ENCODE measurements around the gene CEP192.
"Not testable (repeated sequence)": the region's sequence is repeated elsewhere in the genome, so short reads cannot be mapped to it uniquely, and the experiment has no call there.

Gene CEP192

DNA sequence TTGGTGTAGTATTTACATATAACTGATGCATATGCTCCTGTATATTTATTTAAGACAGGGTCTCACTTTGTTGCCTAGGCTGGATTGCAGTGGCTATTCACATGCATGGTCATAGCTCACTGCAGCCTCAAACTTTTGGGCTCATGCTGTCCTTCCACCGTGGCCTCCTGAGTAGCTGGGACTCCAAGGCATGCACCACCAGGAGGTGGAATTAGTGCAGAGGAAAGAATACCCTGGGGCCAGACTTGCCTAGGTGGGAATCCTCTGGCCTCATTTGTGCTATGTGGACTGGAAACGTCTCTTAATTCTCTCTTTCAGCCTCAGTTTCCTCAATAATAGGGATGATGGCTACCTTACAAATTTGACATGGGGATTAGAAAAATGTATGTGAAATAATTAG is 2.3 kb downstream of the CEP192 start:
- DNase-seq (ENCODE audit: low read depth in 2 of 2): no peak

DNA sequence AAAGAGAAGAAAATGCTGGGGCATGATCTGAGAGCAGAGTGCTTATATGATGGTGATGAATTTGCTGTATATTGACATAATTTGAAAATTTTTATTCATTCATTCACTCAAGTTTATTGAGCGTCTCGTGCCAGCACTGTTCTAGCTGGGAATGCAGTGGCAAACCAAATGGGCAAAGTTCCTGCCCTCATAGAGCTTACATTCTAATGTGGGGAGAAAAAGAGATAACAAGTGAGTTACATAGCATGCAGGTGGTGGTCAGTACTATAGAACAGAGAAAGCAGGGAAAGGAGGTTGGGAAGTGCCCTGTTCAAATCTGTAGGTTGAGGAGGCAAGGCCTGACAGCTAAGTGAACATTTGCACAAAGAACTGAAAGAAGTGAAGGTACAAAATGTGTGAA is 4.3 kb downstream of the CEP192 start:
- no peak for DNase-seq (ENCODE audit: low read depth in 2 of 2)

- no peak for DNase-seq (ENCODE audit: low read depth in 2 of 2)
Observed at GRCh38 chr18:12995952-12996477, 4.9 kb downstream of the CEP192 start.

GRCh38 chr18:12996661-12997292 is 5.6 kb downstream of the CEP192 start:
- no peak for DNase-seq (ENCODE audit: low read depth in 2 of 2)

DNA sequence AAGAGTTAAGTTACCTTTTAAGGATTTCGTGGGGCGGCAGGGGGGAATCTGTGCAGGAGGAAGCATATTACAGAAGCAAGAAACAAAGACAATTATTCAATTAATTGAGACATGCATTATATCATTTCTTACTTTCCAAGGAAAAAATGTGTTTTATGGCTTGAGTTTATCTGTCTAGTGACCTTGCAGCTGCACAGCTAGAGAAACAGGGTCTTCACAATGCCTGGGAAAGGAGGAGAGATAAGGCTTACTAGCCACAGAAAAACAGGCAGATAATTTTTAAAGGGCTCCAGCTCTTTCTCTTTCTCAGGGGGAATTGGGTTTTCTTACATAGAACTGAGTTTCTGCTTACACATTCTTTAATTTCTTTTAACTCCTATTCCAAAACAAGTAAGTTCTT is 6.2 kb downstream of the CEP192 start:
- DNase-seq (ENCODE audit: low read depth in 2 of 2): not testable (repeated sequence)

DNA sequence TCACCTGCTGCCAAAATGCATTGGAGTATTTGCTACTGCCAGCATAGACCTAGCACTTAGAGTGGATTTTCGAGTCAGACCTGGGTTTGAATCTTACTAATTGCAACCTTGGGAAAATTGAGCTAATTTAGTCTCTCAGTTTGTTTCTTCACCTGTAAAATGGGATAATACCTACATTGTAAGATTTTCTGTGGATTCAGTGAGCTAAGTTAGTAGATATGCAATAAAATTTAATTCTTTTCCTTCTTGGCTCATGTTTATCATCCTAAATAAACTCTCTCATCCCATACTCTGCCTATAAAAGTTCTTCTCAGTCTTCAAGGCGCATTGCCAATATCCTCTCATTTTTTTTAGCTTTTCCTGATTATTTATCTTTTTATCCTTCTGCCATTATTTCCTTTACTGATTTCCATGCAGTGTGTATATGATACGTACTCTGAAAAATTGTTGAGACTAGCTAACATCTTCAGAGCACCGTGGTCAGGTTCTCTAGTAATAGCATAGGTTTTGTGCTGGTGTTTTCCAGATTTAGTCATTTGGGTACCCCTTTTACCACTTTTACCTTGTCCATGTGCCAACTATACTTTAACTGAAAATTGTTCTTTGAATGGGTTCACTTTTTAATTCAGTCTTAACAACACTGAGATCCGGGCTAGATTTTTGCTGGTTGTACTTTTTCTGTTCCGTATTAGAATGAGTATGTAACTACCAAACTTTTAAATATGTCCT is 7.3 kb downstream of the CEP192 start:
- no peak for DNase-seq (ENCODE audit: low read depth in 2 of 2)

DNA sequence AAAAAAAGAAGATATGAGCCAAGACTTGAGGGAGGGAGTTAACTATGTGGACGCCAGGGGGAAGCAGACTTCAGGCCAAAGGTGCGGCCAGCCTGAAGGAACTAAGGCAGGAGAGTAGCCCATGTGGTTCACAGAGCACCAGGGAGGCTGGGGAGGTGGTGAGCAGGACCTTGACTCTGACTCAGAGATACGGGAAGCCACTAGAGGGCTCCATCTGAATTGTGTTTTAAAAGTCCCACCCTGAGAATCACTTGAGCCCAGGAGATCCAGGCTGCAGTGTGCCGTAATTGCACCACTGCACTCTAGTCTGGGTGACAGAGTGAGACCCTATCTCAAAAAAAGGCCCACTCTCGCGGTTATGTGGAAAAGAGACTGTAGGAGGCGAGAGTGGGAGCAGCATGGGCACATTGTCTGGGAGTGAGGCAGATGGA is 12.3 kb downstream of the CEP192 start:
- DNase-seq (ENCODE audit: low read depth in 2 of 2): peak in 1 of 2 donors; percentile 12

DNA sequence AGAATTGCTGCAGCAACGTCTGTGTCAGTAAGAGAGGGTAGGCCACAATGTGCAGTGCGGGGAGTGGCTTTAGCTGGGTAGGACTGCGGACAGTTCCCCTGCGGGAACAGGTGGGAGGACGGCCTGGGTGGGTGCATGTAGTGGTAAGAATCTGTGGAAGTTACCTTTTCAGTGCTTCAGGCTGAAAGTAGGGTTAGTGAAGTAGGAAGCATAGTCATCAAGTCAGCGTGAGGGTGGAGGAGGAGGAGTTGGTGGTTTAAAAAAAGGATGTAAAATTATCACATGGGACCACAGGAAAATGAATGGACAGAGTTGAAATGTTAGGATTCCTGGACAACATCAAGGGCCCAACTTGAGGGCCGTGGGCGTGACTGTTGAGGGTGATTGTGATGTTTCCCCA is 13.2 kb downstream of the CEP192 start:
- DNase-seq (ENCODE audit: low read depth in 2 of 2): no peak

- no peak for DNase-seq (ENCODE audit: low read depth in 2 of 2)
Observed at GRCh38 chr18:13005289-13005688, 14.1 kb downstream of the CEP192 start.

DNA sequence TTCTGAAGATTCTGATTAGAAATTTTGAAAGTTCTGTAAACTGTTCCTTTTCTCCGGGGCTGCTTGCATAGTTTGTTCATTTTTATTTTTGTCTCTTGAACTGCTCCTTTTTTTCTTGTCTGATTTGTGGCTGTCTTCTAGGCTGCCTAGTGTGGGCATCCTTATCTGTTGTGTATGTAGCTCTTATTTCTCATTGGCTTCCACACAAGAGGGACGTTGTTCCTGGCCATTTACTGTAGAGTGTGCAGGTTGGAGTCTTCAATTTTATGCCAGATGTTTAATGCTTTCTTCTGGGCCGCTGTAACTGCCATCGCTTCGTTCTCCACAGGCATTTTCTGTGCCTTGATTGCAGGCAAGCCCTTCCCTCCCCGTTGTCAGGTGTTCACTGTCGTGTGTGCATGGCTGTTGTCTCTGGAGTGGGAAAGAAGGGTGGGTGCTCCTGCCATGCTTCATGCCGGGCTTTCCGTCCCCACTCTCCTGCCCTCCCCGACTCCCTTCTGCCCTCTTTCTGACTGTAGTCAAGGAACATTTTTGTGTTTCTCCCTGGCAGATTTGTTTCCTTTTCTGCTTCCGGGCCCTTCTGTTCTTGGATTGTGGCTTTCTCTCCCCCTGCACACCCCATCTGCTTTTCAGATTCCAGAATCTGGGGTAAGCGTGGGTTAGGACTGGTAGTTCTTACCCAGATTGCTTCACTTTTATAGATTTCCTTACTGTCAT is 15.5 kb downstream of the CEP192 start:
- DNase-seq (ENCODE audit: low read depth in 2 of 2): no peak

DNA sequence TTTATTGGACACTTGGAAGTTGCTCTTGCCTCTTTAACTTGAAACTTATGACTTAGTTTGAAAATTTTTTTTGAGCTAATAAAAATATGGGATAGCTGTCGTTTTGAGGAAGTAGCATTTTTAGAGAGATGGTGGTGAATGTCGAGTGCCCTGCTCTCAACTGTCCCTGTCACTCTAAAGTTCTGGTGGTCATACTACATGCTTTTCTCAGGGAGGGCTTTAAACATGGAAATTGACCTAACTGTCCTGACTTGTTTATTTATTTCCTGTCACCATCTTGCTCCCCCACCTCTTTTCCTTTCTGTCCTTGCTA is 16.0 kb downstream of the CEP192 start:
- DNase-seq (ENCODE audit: low read depth in 2 of 2): no peak

- no peak for DNase-seq (ENCODE audit: low read depth in 2 of 2)
Observed at GRCh38 chr18:13011719-13012118, 20.6 kb downstream of the CEP192 start.

GRCh38 chr18:13014232-13014631 is 23.1 kb downstream of the CEP192 start:
- DNase-seq (ENCODE audit: low read depth in 2 of 2): no peak

DNA sequence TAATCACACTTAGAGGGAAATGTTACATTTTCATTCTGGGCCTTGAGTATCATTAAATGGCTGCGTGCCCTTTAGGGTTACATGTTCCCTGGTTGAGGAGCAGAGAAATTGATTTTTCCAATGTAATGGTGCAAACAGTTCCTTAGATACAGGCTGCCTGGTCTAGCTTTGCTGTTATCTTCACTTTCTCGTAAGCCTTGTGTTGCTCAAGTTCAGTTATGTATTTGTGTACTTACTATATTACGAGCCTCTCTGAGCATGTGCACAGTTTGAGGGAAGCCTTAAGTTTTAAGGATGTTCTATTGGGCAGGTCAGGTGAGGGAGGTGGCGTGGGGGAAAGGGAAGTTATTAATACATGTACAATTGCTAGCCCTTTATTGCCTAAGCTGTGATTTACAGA is 23.7 kb downstream of the CEP192 start:
- DNase-seq (ENCODE audit: low read depth in 2 of 2): no peak

GRCh38 chr18:13017247-13017875 is 26.2 kb downstream of the CEP192 start:
- DNase-seq (ENCODE audit: low read depth in 2 of 2): no peak

DNA sequence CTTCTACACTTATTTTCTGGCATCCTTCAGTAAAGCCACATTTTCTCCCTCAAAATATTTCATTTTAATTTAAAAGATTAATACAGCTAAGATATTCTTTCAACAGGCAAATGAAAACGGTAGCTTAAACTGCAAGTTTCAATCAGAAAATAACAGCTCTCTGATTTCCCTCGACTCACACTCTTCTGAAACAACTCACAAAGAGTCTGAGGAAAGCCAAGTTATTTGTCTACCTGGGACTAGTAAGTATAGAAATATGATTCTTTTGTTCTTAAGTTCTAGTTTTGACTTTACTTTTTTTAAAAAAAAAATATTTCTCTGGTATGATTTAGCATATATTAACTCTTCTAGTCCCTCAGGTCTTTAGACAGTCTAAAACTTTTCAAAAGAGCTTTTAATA is 27.2 kb downstream of the CEP192 start:
- DNase-seq (ENCODE audit: low read depth in 2 of 2): no peak

- DNase-seq (ENCODE audit: low read depth in 2 of 2): no peak
Observed at GRCh38 chr18:13019301-13019700, 28.1 kb downstream of the CEP192 start.

GRCh38 chr18:13022644-13023043 is 31.5 kb downstream of the CEP192 start:
- DNase-seq (ENCODE audit: low read depth in 2 of 2): no peak

DNA sequence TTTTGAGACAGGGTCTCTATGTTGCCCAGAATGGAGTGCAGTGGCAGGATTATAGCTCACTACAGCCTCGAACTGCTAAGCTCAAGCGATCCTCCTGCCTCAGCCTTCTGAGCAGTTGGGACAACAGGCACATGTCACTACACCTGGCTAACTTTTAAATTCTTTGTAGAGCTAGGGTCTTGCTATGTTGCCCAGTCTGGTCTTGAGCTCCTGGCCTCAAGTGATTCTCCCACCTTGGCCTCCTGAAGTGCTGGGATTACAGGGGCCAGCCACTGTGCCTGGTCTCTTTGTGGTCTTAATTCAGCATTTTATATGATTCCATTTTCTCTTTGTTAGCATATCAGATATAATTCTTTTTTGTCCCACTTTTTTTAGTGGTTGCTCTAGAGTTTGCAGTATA is 34.1 kb downstream of the CEP192 start:
- DNase-seq (ENCODE audit: low read depth in 2 of 2): no peak

DNA sequence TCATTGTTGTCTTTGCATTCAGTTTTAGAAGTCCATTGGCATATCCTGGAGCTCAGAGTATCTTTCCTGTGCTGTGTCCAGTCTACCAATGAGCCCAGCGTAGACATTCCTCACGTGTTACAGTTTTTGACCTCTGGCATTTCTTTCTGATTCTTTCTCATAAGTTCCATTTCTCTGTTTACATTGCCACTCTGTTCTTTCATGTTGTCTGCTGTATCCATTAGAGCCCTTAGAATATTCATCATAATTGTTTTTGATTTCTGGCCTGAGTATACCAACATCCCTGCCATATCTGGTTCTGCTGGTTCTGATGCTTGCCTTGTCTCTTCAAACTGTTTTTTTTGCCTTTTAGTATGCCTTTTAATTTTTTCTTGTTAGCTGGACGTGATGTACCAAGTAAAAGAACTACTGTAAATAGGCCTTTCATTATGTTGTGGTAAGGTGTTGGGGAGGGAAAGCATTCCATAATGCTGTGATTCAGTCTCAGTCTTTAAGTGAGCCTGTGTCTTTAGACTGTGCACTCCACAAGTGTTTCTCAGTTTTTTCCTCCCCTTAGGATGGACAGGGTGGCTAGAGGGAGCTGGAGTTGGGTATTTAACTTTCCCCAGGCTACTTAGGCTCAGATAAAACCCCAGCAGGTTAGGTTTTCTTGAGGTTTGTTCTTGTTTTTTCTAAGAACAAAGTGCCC is 35.6 kb downstream of the CEP192 start:
- no peak for DNase-seq (ENCODE audit: low read depth in 2 of 2)

DNA sequence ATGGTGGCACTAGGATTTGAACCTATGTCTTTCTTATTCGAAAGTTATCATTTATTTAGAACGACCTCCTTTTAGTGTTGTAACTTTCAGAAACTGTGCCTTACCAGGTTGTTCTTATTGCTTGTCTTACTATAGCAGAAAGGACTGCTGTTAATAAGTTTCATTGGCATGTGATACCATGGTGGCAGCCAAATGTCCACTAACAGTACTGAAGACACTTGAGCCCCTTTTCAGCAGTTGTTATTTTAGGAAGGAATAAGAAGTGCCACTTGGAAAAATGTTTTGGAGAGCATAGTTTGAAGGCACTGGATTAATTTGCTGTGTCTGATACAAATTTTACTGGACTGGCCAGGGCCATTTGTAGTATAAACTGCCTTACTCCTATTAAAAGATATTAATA is 37.7 kb downstream of the CEP192 start:
- no peak for DNase-seq (ENCODE audit: low read depth in 2 of 2)

DNA sequence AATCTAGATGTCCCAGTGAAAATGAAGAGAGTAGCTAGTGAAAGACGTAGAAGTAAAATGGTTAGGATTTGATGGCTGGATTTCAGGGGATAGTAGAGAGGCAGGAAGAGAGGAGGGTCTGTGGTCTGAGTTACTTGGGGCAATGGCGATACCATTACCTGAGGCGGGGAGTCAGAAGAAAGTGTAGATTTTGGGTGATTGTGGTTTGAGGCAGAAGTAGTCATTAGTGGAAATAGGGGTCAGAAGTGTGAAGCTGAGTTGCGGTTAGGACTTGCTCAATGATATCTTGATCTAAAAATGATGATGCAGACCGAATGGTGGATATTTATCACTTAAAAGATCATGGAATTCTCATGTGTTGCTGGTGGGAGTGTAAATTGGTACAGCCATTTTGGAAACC is 41.0 kb downstream of the CEP192 start:
- DNase-seq (ENCODE audit: low read depth in 2 of 2): no peak
